Measurements from ENCODE around the gene NEDD4. TPM values are rescaled to one million over a fixed set of nuclear protein-coding genes. Genes with fewer than 3 reads are reported as not detected.
"Not testable (repeated sequence)": the region's sequence is repeated elsewhere in the genome, so short reads cannot be mapped to it uniquely, and the experiment has no call there.

Gene NEDD4
- total RNA-seq, 4 donors from 2014 or later: 36.3 to 87.1 (median 72.3) TPM

- no peaks in the 10 kb centered on the region for H3K9me3 ChIP-seq
- no peak overlapping the region for H3K4me3 ChIP-seq
- H3K36me3 ChIP-seq: peaks cover 0 to 11% (median 0%) of the 10 kb centered on the region in 3 donors
- no peak for TF ChIP-seq POLR2A (IDR thresholded peaks at IDR 0.05)
- TF ChIP-seq, protein P1, sequence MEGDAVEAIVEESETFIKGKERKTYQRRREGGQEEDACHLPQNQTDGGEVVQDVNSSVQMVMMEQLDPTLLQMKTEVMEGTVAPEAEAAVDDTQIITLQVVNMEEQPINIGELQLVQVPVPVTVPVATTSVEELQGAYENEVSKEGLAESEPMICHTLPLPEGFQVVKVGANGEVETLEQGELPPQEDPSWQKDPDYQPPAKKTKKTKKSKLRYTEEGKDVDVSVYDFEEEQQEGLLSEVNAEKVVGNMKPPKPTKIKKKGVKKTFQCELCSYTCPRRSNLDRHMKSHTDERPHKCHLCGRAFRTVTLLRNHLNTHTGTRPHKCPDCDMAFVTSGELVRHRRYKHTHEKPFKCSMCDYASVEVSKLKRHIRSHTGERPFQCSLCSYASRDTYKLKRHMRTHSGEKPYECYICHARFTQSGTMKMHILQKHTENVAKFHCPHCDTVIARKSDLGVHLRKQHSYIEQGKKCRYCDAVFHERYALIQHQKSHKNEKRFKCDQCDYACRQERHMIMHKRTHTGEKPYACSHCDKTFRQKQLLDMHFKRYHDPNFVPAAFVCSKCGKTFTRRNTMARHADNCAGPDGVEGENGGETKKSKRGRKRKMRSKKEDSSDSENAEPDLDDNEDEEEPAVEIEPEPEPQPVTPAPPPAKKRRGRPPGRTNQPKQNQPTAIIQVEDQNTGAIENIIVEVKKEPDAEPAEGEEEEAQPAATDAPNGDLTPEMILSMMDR (IDR thresholded peaks at IDR 0.05): no peak
- DNase-seq: no peak
- H3K27ac ChIP-seq: peak overlapping the region in 1 of 4 donors; percentile 32
- peaks cover 0 to 12% (median 0%) of the 10 kb centered on the region in 4 donors for H3K4me1 ChIP-seq
- no peaks in the 10 kb centered on the region for H3K27me3 ChIP-seq
These were observed 32.5 kb downstream of the NEDD4 start for GRCh38 chr15:55960946-55961345.

GRCh38 chr15:55959744-55960447 is 33.5 kb downstream of the NEDD4 start:
- no peak for TF ChIP-seq POLR2A (IDR thresholded peaks at IDR 0.05)
- TF ChIP-seq, protein P1 (IDR thresholded peaks at IDR 0.05): no peak
- H3K9me3 ChIP-seq: no peaks in the 10 kb centered on the region
- DNase-seq: no peak
- no peaks in the 10 kb centered on the region for H3K27me3 ChIP-seq
- H3K36me3 ChIP-seq: peaks cover 0 to 2% (median 0%) of the 10 kb centered on the region in 3 donors
- H3K27ac ChIP-seq: no peak overlapping the region
- H3K4me1 ChIP-seq: peaks cover 0 to 16% (median 0%) of the 10 kb centered on the region in 4 donors
- H3K4me3 ChIP-seq: no peak overlapping the region

GRCh38 chr15:55958349-55958748 is 35.1 kb downstream of the NEDD4 start:
- H3K27ac ChIP-seq: no peak overlapping the region
- TF ChIP-seq, protein P1 (IDR thresholded peaks at IDR 0.05): no peak
- no peak for TF ChIP-seq POLR2A (IDR thresholded peaks at IDR 0.05)
- H3K27me3 ChIP-seq: no peaks in the 10 kb centered on the region
- no peaks in the 10 kb centered on the region for H3K36me3 ChIP-seq
- H3K4me1 ChIP-seq: peaks cover 0 to 18% (median 0%) of the 10 kb centered on the region in 4 donors
- no peak overlapping the region for H3K4me3 ChIP-seq
- no peak for DNase-seq
- H3K9me3 ChIP-seq: no peaks in the 10 kb centered on the region

DNA sequence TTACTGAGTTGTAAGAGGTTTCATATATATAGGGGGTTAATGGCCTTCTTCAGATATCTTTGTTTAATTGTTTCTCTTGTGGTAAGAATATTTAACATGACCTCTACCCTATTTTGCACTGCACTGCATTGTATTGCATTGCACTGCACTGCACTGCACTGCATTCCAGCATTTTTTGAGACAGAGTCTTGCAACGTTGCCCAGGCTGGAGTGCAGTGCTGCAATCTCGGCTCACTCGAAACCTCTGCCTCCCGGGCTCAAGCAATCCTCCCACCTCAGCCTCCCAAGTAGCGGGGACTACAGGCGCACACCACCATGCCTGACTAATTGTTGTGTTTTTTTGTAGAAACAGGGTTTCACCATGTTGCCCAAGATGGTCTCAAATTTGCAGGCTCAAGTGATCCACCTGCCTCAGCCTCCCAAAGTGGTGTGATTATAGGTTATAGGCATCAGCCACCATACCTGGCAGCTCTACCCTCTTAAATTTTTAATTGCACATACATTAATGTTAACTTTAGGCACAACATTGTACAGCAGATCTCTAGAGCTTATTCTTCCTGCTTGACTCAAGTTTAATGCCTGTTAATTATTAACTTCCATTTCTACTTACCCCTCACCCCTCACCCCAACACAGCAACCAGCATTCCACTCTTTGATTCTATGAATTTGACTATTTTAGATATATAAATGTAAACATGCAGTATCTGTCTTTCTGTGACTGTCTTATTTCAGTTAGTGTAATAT is 38.4 kb downstream of the NEDD4 start:
- H3K27ac ChIP-seq: peak overlapping the region in 1 of 4 donors; percentile 17

GRCh38 chr15:55952501-55953274 is 40.7 kb downstream of the NEDD4 start:
- peak in 1 of 3 donors; percentile 67 for DNase-seq
- not testable (repeated sequence) for H3K9me3 ChIP-seq, H3K27me3 ChIP-seq, H3K36me3 ChIP-seq, H3K4me1 ChIP-seq
- Histone ChIP-seq H3K4me3 (peak overlapping the region in 1 of 4 donors; percentile 14), H3K27ac (peak overlapping the region in 2 of 4 donors; percentile 31 to 48)

More for the DNA sequence above, 38.4 kb downstream of the NEDD4 start:
- no peak for DNase-seq
- H3K27me3 ChIP-seq: no peaks in the 10 kb centered on the region
- H3K4me1 ChIP-seq: peaks cover 0 to 6% (median 0%) of the 10 kb centered on the region in 4 donors
- no peak for TF ChIP-seq POLR2A (IDR thresholded peaks at IDR 0.05)
- TF ChIP-seq, protein P1 (IDR thresholded peaks at IDR 0.05): no peak
- H3K9me3 ChIP-seq: no peaks in the 10 kb centered on the region
- no peaks in the 10 kb centered on the region for H3K36me3 ChIP-seq
- no peak overlapping the region for H3K4me3 ChIP-seq

- H3K27ac ChIP-seq, H3K4me3 ChIP-seq, H3K27me3 ChIP-seq, H3K4me1 ChIP-seq, H3K9me3 ChIP-seq, DNase-seq: not testable (repeated sequence)
- H3K36me3 ChIP-seq: peaks cover 0 to 16% (median 0%) of the 10 kb centered on the region in 3 donors
These were observed 48.8 kb downstream of the NEDD4 start for GRCh38 chr15:55944606-55945005.

Measured in Peyer's patch (tissue), 4 donors.